ENCODE data around the gene JAG2.

Gene JAG2

DNA sequence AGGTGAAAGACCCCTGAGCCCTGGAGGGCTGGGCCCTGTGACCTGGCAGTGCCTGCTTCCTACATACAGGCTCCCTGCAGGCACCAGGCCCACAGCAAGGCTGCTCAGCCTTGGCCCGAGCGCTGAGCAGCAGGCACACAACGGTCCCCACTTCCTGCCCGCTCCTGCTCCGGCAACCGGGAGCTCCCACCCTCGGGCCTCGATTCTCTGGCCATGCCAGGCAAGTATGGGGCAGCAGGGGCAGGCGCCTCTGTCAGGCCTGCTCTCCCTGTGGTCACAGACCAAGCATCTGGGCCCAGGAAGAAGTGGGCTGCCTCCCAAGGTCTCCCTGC lies 43.1 kb upstream of the JAG2 start:
- DNase-seq (no peak), ATAC-seq (ENCODE audit: insufficient read depth, low read depth) (no peak)
- H3K27me3 ChIP-seq (ENCODE audit: insufficient read depth, low read length, poor library complexity), result no peaks in the 10 kb centered on the region
- H3K79me2 ChIP-seq (ENCODE audit: insufficient read depth, low read length), result no peaks in the 10 kb centered on the region
- no peak overlapping the region for H2AFZ ChIP-seq (ENCODE audit: low read depth, low read length)
- no peaks in the 10 kb centered on the region for H3K4me1 ChIP-seq (ENCODE audit: insufficient read depth, low read length)
- TF ChIP-seq, protein P1, sequence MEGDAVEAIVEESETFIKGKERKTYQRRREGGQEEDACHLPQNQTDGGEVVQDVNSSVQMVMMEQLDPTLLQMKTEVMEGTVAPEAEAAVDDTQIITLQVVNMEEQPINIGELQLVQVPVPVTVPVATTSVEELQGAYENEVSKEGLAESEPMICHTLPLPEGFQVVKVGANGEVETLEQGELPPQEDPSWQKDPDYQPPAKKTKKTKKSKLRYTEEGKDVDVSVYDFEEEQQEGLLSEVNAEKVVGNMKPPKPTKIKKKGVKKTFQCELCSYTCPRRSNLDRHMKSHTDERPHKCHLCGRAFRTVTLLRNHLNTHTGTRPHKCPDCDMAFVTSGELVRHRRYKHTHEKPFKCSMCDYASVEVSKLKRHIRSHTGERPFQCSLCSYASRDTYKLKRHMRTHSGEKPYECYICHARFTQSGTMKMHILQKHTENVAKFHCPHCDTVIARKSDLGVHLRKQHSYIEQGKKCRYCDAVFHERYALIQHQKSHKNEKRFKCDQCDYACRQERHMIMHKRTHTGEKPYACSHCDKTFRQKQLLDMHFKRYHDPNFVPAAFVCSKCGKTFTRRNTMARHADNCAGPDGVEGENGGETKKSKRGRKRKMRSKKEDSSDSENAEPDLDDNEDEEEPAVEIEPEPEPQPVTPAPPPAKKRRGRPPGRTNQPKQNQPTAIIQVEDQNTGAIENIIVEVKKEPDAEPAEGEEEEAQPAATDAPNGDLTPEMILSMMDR (IDR thresholded peaks at IDR 0.05; ENCODE audit: borderline replicate concordance, extremely low read depth, low read length, poor library complexity, severe bottlenecking), result no peak
- no peak for TF ChIP-seq EZH2 (IDR thresholded peaks at IDR 0.05; ENCODE audit: borderline replicate concordance, low read depth, low read length, severe bottlenecking)
- peaks cover 64% of the 10 kb centered on the region for H3K36me3 ChIP-seq (ENCODE audit: insufficient read depth, low read length)
- no peak overlapping the region for H3K4me2 ChIP-seq (ENCODE audit: insufficient read depth, low read length)
- H3K9me3 ChIP-seq (ENCODE audit: insufficient read depth, low read length, severe bottlenecking), result no peaks in the 10 kb centered on the region
- H4K20me1 ChIP-seq (ENCODE audit: insufficient read depth, low read length), result peaks cover 39% of the 10 kb centered on the region
- no peak overlapping the region for H3K9ac ChIP-seq (ENCODE audit: low read depth, low read length)
- H3K4me3 ChIP-seq (ENCODE audit: low read depth in 1 of 2, low read length in 2 of 2), result no peak overlapping the region
- no peak overlapping the region for H3K27ac ChIP-seq (ENCODE audit: low read length)

GRCh38 chr14:105211086-105211757 lies 42.6 kb upstream of the JAG2 start:
- peaks cover 59% of the 10 kb centered on the region for H3K36me3 ChIP-seq (ENCODE audit: insufficient read depth, low read length)
- H3K9me3 ChIP-seq (ENCODE audit: insufficient read depth, low read length, severe bottlenecking), result no peaks in the 10 kb centered on the region
- no peak overlapping the region for H3K27ac ChIP-seq (ENCODE audit: low read length)
- H4K20me1 ChIP-seq (ENCODE audit: insufficient read depth, low read length), result peaks cover 39% of the 10 kb centered on the region
- no peaks in the 10 kb centered on the region for H3K79me2 ChIP-seq (ENCODE audit: insufficient read depth, low read length)
- TF ChIP-seq, protein P1 (IDR thresholded peaks at IDR 0.05; ENCODE audit: borderline replicate concordance, extremely low read depth, low read length, poor library complexity, severe bottlenecking), result no peak
- no peak for TF ChIP-seq EZH2 (IDR thresholded peaks at IDR 0.05; ENCODE audit: borderline replicate concordance, low read depth, low read length, severe bottlenecking)
- ATAC-seq (ENCODE audit: insufficient read depth, low read depth), result no peak
- no peak overlapping the region for H3K9ac ChIP-seq (ENCODE audit: low read depth, low read length)
- no peaks in the 10 kb centered on the region for H3K4me1 ChIP-seq (ENCODE audit: insufficient read depth, low read length)
- H3K27me3 ChIP-seq (ENCODE audit: insufficient read depth, low read length, poor library complexity), result no peaks in the 10 kb centered on the region
- H2AFZ ChIP-seq (ENCODE audit: low read depth, low read length), result no peak overlapping the region
- no peak for DNase-seq
- no peak overlapping the region for H3K4me2 ChIP-seq (ENCODE audit: insufficient read depth, low read length)
- no peak overlapping the region for H3K4me3 ChIP-seq (ENCODE audit: low read depth in 1 of 2, low read length in 2 of 2)

DNA sequence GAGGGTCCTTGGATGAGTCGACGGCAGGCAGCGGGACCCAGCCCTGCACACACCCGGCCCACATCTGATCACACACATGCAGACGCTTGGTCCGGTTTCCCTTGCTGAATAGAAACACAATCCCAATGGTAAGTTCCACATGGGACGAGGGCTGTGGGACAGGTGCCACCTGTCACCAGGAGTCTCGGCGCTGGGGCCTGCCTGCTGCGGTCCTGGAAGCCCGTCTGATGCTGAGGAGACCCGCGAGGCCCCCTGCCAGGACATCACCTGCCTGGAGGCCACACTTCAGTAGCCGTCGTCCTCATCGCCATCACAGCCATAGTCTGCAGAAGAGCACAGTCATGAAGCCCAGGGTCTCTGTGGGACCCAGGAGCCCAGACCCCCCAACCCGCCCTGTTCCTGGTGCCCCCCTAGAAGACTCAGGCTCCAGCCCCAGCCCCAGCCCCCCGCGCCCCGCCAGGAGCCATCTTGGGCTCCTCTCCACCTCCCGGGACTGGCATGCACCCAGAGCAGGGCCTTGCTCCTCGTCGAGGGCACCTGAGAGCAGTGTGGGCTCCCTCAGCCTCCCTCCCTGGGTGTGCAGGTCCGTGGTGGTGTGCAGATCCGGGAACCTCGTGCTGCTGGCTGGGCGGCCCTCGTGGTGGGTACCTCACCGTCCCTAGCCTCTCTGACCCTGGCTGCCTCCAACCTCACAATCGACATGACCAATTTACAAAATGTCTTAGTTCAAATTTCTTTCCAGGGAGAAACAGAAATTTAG lies 41.9 kb upstream of the JAG2 start:
- ATAC-seq (ENCODE audit: insufficient read depth, low read depth) (no peak), DNase-seq (no peak)
- Histone ChIP-seq H3K4me3 (ENCODE audit: low read depth in 1 of 2, low read length in 2 of 2) (no peak overlapping the region), H3K27ac (ENCODE audit: low read length) (no peak overlapping the region), H3K4me2 (ENCODE audit: insufficient read depth, low read length) (no peak overlapping the region), H3K4me1 (ENCODE audit: insufficient read depth, low read length) (no peaks in the 10 kb centered on the region), H4K20me1 (ENCODE audit: insufficient read depth, low read length) (peaks cover 39% of the 10 kb centered on the region), H3K9ac (ENCODE audit: low read depth, low read length) (no peak overlapping the region), H3K36me3 (ENCODE audit: insufficient read depth, low read length) (peaks cover 54% of the 10 kb centered on the region), H3K79me2 (ENCODE audit: insufficient read depth, low read length) (no peaks in the 10 kb centered on the region), H3K9me3 (ENCODE audit: insufficient read depth, low read length, severe bottlenecking) (no peaks in the 10 kb centered on the region), H2AFZ (ENCODE audit: low read depth, low read length) (no peak overlapping the region), H3K27me3 (ENCODE audit: insufficient read depth, low read length, poor library complexity) (no peaks in the 10 kb centered on the region)
- TF ChIP-seq EZH2 (IDR thresholded peaks at IDR 0.05; ENCODE audit: borderline replicate concordance, low read depth, low read length, severe bottlenecking), result no peak
- TF ChIP-seq, protein P1 (IDR thresholded peaks at IDR 0.05; ENCODE audit: borderline replicate concordance, extremely low read depth, low read length, poor library complexity, severe bottlenecking), result no peak

Data from DND-41 (cell line).